GM12878 (cell line): ENCODE results near the gene OTOF. TPM values are rescaled to one million over a fixed set of nuclear protein-coding genes. Genes with fewer than 3 reads are reported as not detected.

Experiments
- ATAC-seq: fragments of 200-7000 bp; cut with Tn5 transposase; 3 replicates; pipeline ENCODE4 v1.9.1; 2020; ENCODE audit warnings: mild to moderate bottlenecking, moderate library complexity
- BruUV-seq: library from RNA; stranded (reverse); fragments of 400-500 nt; replicated peaks from 2 replicates; lab custom pipeline; 2021; lab: Mats Ljungman, UMichigan
- CTCF ChIA-PET: fragments of 300-600 bp; sonication (Branson Sonifier 250); formaldehyde crosslinking; extraction: SDS; loops from one replicate; lab custom pipeline; 2021; ENCODE audit warnings: inconsistent platforms; lab: Yijun Ruan, JAX
- POLR2A ChIA-PET: fragments of 350-600 bp; formaldehyde crosslinking; extraction: SDS; loops from one replicate; lab custom pipeline; 2021; ENCODE audit warnings: inconsistent platforms; lab: Charles Lee
- RAD21 ChIA-PET: fragments of 300-600 bp; sonication (Branson Sonifier 250); formaldehyde crosslinking; loops from one replicate; lab custom pipeline; 2023; ENCODE audit warnings: antibody characterized with exemption; ENCODE audit not compliant: unreplicated experiment; lab: Charles Lee
- SMC1A ChIA-PET: fragments of 300-600 bp; sonication (Branson Sonifier 250); formaldehyde crosslinking; loops from one replicate; lab custom pipeline; 2023; ENCODE audit not compliant: unreplicated experiment, uncharacterized antibody; lab: Charles Lee
- DNase-seq: peaks from one replicate; pipeline ENCODE4 v3.0.0-alpha.2; 2011; ENCODE audit warnings: low read depth, low spot score
- FAIRE-seq: peaks from 3 replicates; lab custom pipeline; 2011; peaks lifted over from hg19 to GRCh38; lab: Jason Lieb, UNC
- H2AFZ ChIP-seq: 2 replicates; pipeline ENCODE4 v1.6.0; 2011; ENCODE audit warnings: low read depth, low read length, control low read depth; ENCODE audit not compliant: control insufficient read depth
- H3K27ac ChIP-seq: 2 replicates; pipeline ENCODE4 v1.5.1; 2011; ENCODE audit warnings: control low read depth; ENCODE audit not compliant: control insufficient read depth, insufficient read depth
- H3K27me3 ChIP-seq, 2 experiments: replicated peaks in 1 of 2; 2 replicates each; pipeline versions ENCODE4 v1.6.0 to v1.6.1; 2011; ENCODE audit warnings: low read length in 1 of 2; ENCODE audit not compliant: control insufficient read depth in 2 of 2, insufficient read depth in 2 of 2
- H3K36me3 ChIP-seq, 2 experiments: 2 replicates each; pipeline ENCODE4 v1.5.1; 2011; ENCODE audit warnings: low read length in 1 of 2; ENCODE audit not compliant: control insufficient read depth in 2 of 2, insufficient read depth in 2 of 2
- H3K4me1 ChIP-seq: 2 replicates; pipeline ENCODE4 v1.6.1; 2011; ENCODE audit warnings: mild to moderate bottlenecking, low read length, moderate library complexity, mixed read lengths; ENCODE audit not compliant: control insufficient read depth, insufficient read depth
- H3K4me2 ChIP-seq: 2 replicates; pipeline ENCODE4 v1.6.0; 2011; ENCODE audit warnings: control low read depth; ENCODE audit not compliant: control insufficient read depth, insufficient read depth
- H3K4me3 ChIP-seq: fragments of 200-600 bp; sonication (generic); 2 replicates; pipeline ENCODE4 v1.5.1; 2016
- H3K79me2 ChIP-seq: 2 replicates; pipeline ENCODE4 v1.6.0; 2011; ENCODE audit warnings: low read length; ENCODE audit not compliant: control insufficient read depth, insufficient read depth
- H3K9ac ChIP-seq: 2 replicates; pipeline ENCODE4 v1.8.0; 2011; ENCODE audit warnings: low read length, control low read depth, mixed read lengths; ENCODE audit not compliant: control insufficient read depth, insufficient read depth
- H3K9me3 ChIP-seq: replicated peaks from 3 replicates; pipeline ENCODE4 v1.5.1; 2011; ENCODE audit warnings: mild to moderate bottlenecking, low read length; ENCODE audit not compliant: control insufficient read depth, insufficient read depth
- H4K20me1 ChIP-seq: 2 replicates; pipeline ENCODE4 v1.6.0; 2011; ENCODE audit not compliant: control insufficient read depth, insufficient read depth
- EGR1 ChIP-seq, 2 experiments: IDR thresholded peaks; 1 replicate in 1 of 2; 2 replicates in 1 of 2; pipeline ENCODE4 v1.6.1; 2011 to 2012; ENCODE audit warnings: low read depth in 2 of 2, low read length in 2 of 2, borderline replicate concordance in 1 of 2, mild to moderate bottlenecking in 1 of 2, moderate library complexity in 1 of 2
- EZH2 ChIP-seq: IDR thresholded peaks from 2 replicates; pipeline ENCODE4 v1.6.1; 2012; ENCODE audit warnings: low read depth, mild to moderate bottlenecking, control low read depth, inconsistent platforms, low read length, borderline replicate concordance; ENCODE audit not compliant: control insufficient read depth
- HDGF ChIP-seq: fragments of 450-650 bp; IDR thresholded peaks from 2 replicates; pipeline ENCODE4 v1.6.1; 2016; ENCODE audit warnings: antibody characterized with exemption
- HSF1 ChIP-seq: fragments of 150-350 bp; IDR thresholded peaks from 2 replicates; pipeline ENCODE4 v1.6.1; 2014; ENCODE audit warnings: mild to moderate bottlenecking, low read depth, low read length
- IRF3 ChIP-seq: fragments of 450-650 bp; IDR thresholded peaks from 2 replicates; pipeline ENCODE4 v1.6.1; 2014; ENCODE audit warnings: mild to moderate bottlenecking
- MAX ChIP-seq: IDR thresholded peaks from 2 replicates; pipeline ENCODE4 v1.6.1; 2012; ENCODE audit warnings: low read depth, low read length, improper control_type of control experiment
- MEF2B ChIP-seq: fragments of 450-650 bp; IDR thresholded peaks from 2 replicates; pipeline ENCODE4 v1.6.1; 2018; ENCODE audit warnings: mild to moderate bottlenecking, moderate library complexity; ENCODE audit not compliant: partially characterized antibody, poor library complexity, severe bottlenecking
- NBN ChIP-seq: fragments of 450-650 bp; IDR thresholded peaks from 2 replicates; pipeline ENCODE4 v1.6.1; 2016
- NFIC ChIP-seq: IDR thresholded peaks from 2 replicates; pipeline ENCODE4 v1.6.1; 2012; ENCODE audit warnings: low read depth, mild to moderate bottlenecking, inconsistent platforms, low read length, moderate library complexity
- NR2C1 ChIP-seq: fragments of 450-650 bp; IDR thresholded peaks from 2 replicates; pipeline ENCODE4 v1.6.1; 2017; ENCODE audit warnings: antibody characterized with exemption, mild to moderate bottlenecking, moderate library complexity
- REST ChIP-seq: IDR thresholded peaks from 2 replicates; pipeline ENCODE4 v1.6.1; 2012; ENCODE audit warnings: mild to moderate bottlenecking, low read depth, low read length
- SPI1 ChIP-seq: IDR thresholded peaks from 2 replicates; pipeline ENCODE4 v1.6.1; 2011; ENCODE audit warnings: low read depth, mild to moderate bottlenecking, low read length, moderate library complexity, borderline replicate concordance; ENCODE audit not compliant: insufficient read depth
- SRF ChIP-seq, 2 experiments: IDR thresholded peaks; 2 replicates each; pipeline ENCODE4 v1.6.1; 2011; ENCODE audit warnings: low read depth in 2 of 2, low read length in 2 of 2, mild to moderate bottlenecking in 1 of 2, moderate library complexity in 1 of 2
- ZNF217 ChIP-seq: fragments of 450-650 bp; IDR thresholded peaks from 2 replicates; pipeline ENCODE4 v1.6.1; 2017; ENCODE audit warnings: antibody characterized with exemption, mild to moderate bottlenecking
- WGBS: methylation state at CpG from one replicate; pipeline ENCODE4 v1.1.6; 2016; ENCODE audit warnings: low lambda C conversion rate; ENCODE audit not compliant: insufficient replicate concordance, insufficient coverage; ENCODE audit errors: missing lambda C conversion rate; 5-methylcytosine and 5-hydroxymethylcytosine counted together
- in situ Hi-C: fragments of 300-500 bp; cut with MboI; formaldehyde crosslinking; loops from 9 replicates; pipeline ENCODE4 v1.14.3; 2018; ENCODE audit warnings: mixed read lengths
- intact Hi-C: fragments of 100-400 bp; cut with micrococcal nuclease; formaldehyde crosslinking; loops from one replicate; pipeline ENCODE4 v1.14.2; 2022; ENCODE audit not compliant: unreplicated experiment
- polyA plus RNA-seq, 11 experiments: library from polyadenylated mRNA; depleted of rRNA in 4 of 11; unstranded in 6 of 11; stranded (reverse) in 5 of 11; fragments of >200 nt; fragmentation: Nextera tagmentation in 4 of 11; fragmentation: Illumina TruSeq in 1 of 11; extraction: Ambion mirVana in 4 of 11; extraction: Trizol in 1 of 11; gene quantifications; 1 replicate in 1 of 11; 2 replicates in 10 of 11; pipeline versions ENCODE4 v1.2.1 to v1.2.3, GENCODE V29; 2011 to 2016; ENCODE audit warnings: inconsistent platforms in 2 of 11, missing spikeins in 2 of 11, low read depth in 1 of 11
- total RNA-seq, 4 experiments: library from RNA; depleted of rRNA in 3 of 4; stranded (reverse); fragments of >200 nt in 3 of 4; fragmentation: Illumina TruSeq in 1 of 4; extraction: Trizol in 1 of 4; gene quantifications; 2 replicates each; pipeline versions ENCODE4 v1.2.1 to v1.2.3, GENCODE V29; 2013 to 2021

OTOF gene
- total and polyA plus RNA-seq, 10 of the 15 experiments (the other 5 are each of a cell fraction or from before 2014, with no cell fraction given) = under 0.01 to 0.31 (median 0.07) TPM; not detected in 6

GRCh38 chr2:26455670-26456439 is 22.1 kb downstream of the OTOF start:
- no peaks in the 10 kb centered on the region for H4K20me1 ChIP-seq
- CTCF ChIA-PET = interaction anchor here (0.7 kb wide), 1 partner anchor 11 kb away, joined by 4 read pairs; no protein-coding TSS in a partner anchor
- H3K9me3 ChIP-seq = no peaks in the 10 kb centered on the region
- no peaks in the 10 kb centered on the region for H3K79me2 ChIP-seq
- no peaks in the 10 kb centered on the region for H3K4me1 ChIP-seq
- SMC1A ChIA-PET = no interaction called here
- POLR2A ChIA-PET = no interaction called here
- H2AFZ ChIP-seq = no peak overlapping the region
- no peak overlapping the region for H3K27ac ChIP-seq
- BruUV-seq = no TSS peak
- ATAC-seq = peak; percentile 19; the same call in 1 of the 3 replicates
- DNase-seq = no peak
- RAD21 ChIA-PET = no interaction called here
- no peak overlapping the region for H3K4me2 ChIP-seq
- no peak for FAIRE-seq
- WGBS = 48% methylated on average over 18 of the region's 18 CpGs
- no peak overlapping the region for H3K9ac ChIP-seq
- no peaks in the 10 kb centered on the region; a peak in 1 of 4 replicates for H3K27me3 ChIP-seq
- in situ Hi-C loops = no loop called here
- no peaks in the 10 kb centered on the region for H3K36me3 ChIP-seq
- no peak overlapping the region for H3K4me3 ChIP-seq
- intact Hi-C loops = no loop called here
- TF ChIP-seq SRF (IDR thresholded peaks at IDR 0.05; ENCODE audit: low read depth in 2 of 2, low read length in 2 of 2) (no peak), NFIC (no peak), MAX (no peak), HSF1 (no peak), EGR1 (IDR thresholded peaks at IDR 0.05; ENCODE audit: borderline replicate concordance in 1 of 2, low read depth in 2 of 2, low read length in 2 of 2) (no peak), HDGF (no peak), NR2C1 (no peak), REST (no peak), IRF3 (no peak), SPI1 (no peak), EZH2 (no peak), ZNF217 (no peak), NBN (no peak), MEF2B (no peak)
